Frontal cortex (tissue), 4 donors: Measurements from ENCODE around the gene GABBR1. TPM values are rescaled to one million over a fixed set of nuclear protein-coding genes. Genes with fewer than 3 reads are reported as not detected.
A peak's percentile ranks its signal among the peaks of the same experiment; 100 is the strongest.

ENCODE experiments used
- DNase-seq, 2 donors: peaks; one replicate each; pipeline ENCODE4 v3.0.0; 2012; ENCODE audit warnings: low spot score in 2 of 2
- FAIRE-seq: peaks from 2 replicates; lab custom pipeline; 2012; peaks lifted over from hg19 to GRCh38; lab: Jason Lieb, UNC
- total RNA-seq: library from RNA; depleted of rRNA; stranded (reverse); fragments of >200 nt; gene quantifications from one replicate; pipeline ENCODE4 v1.2.3, GENCODE V29; 2014
- donor health status: control.
- donor health status: control.
- donor health status: control.

GABBR1 gene
- total RNA-seq, 1 donor from 2014 or later = 72.2 TPM

GRCh38 chr6:29589423-29590048 lies 43.4 kb downstream of the GABBR1 start:
- DNase-seq (peak in 1 of 2 donors; percentile 44), FAIRE-seq (peak; percentile 47)

GRCh38 chr6:29584821-29585220 lies 48.2 kb downstream of the GABBR1 start, which contains the start of gene OR2H2:
Gene OR2H2 (plus strand): TSS chr6:29585121. CDS start chr6:29587945, 2,824 bp downstream.
- no peak for DNase-seq
- no peak for FAIRE-seq

GRCh38 chr6:29577544-29577943 lies 55.4 kb downstream of the GABBR1 start:
- DNase-seq (no peak), FAIRE-seq (no peak)

- no peak for DNase-seq
- no peak for FAIRE-seq
These were observed 56.9 kb downstream of the GABBR1 start for GRCh38 chr6:29576056-29576455.

- FAIRE-seq (no peak), DNase-seq (no peak)
These were observed 65.0 kb downstream of the GABBR1 start for GRCh38 chr6:29567991-29568390.

- DNase-seq (no peak), FAIRE-seq (no peak)
These were observed 65.4 kb downstream of the GABBR1 start for GRCh38 chr6:29567541-29567940.

GRCh38 chr6:29566856-29567255 lies 66.1 kb downstream of the GABBR1 start:
- FAIRE-seq (no peak), DNase-seq (no peak)

GRCh38 chr6:29564875-29565274 lies 68.1 kb downstream of the GABBR1 start:
- DNase-seq (no peak), FAIRE-seq (no peak)

- FAIRE-seq (no peak), DNase-seq (no peak)
These were observed 69.5 kb downstream of the GABBR1 start for GRCh38 chr6:29563435-29563965.

- DNase-seq (no peak), FAIRE-seq (no peak)
These were observed 71.3 kb downstream of the GABBR1 start for GRCh38 chr6:29561606-29562181.

GRCh38 chr6:29561091-29561490 lies 71.9 kb downstream of the GABBR1 start:
- no peak for FAIRE-seq
- DNase-seq = no peak

GRCh38 chr6:29559524-29560287 lies 73.3 kb downstream of the GABBR1 start, which contains the start of gene UBD:
Gene UBD (minus strand): TSS chr6:29559732. CDS start chr6:29559701, 31 bp downstream.
- no peak for FAIRE-seq
- no peak for DNase-seq

GRCh38 chr6:29558439-29559079 lies 74.4 kb downstream of the GABBR1 start:
- DNase-seq = no peak
- FAIRE-seq = no peak

GRCh38 chr6:29557320-29557719 lies 75.7 kb downstream of the GABBR1 start:
- DNase-seq (no peak), FAIRE-seq (no peak)

GRCh38 chr6:29554764-29555163 lies 78.2 kb downstream of the GABBR1 start:
- DNase-seq (no peak), FAIRE-seq (no peak)

GRCh38 chr6:29553268-29554057 lies 79.5 kb downstream of the GABBR1 start:
- DNase-seq (peak in 1 of 2 donors; percentile 44), FAIRE-seq (no peak)

GRCh38 chr6:29552512-29553051 lies 80.4 kb downstream of the GABBR1 start:
- DNase-seq = peak; percentile 48 to 60
- FAIRE-seq = no peak

GRCh38 chr6:29547573-29547972 lies 85.4 kb downstream of the GABBR1 start:
- DNase-seq (no peak), FAIRE-seq (no peak)

GRCh38 chr6:29537714-29538403 lies 95.1 kb downstream of the GABBR1 start:
- DNase-seq (no peak), FAIRE-seq (no peak)
